Thyroid gland (tissue), 4 donors: ENCODE measurements around the gene MED20. TPM values are rescaled to one million over a fixed set of nuclear protein-coding genes. Genes with fewer than 3 reads are reported as not detected.

Experiments used
- DNase-seq, 2 donors: peaks; one replicate each; pipeline ENCODE4 v3.0.0-alpha.2; 2019
- H3K27ac ChIP-seq, 3 donors: fragments of 200-600 bp; sonication (generic); 1 replicate in 2 of 3; 2 replicates in 1 of 3; pipeline ENCODE4 v1.5.1; 2016 to 2019; ENCODE audit warnings: mild to moderate bottlenecking in 1 of 3, moderate library complexity in 1 of 3
- H3K27me3 ChIP-seq: fragments of 200-600 bp; sonication (generic); one replicate; pipeline ENCODE4 v1.5.1; 2019
- H3K36me3 ChIP-seq, 2 donors: fragments of 200-600 bp; sonication (generic); one replicate each; pipeline ENCODE4 v1.5.1; 2016 to 2019
- H3K4me1 ChIP-seq, 2 donors: fragments of 200-600 bp; sonication (generic); one replicate each; pipeline ENCODE4 v1.5.1; 2017 to 2019
- H3K4me3 ChIP-seq, 3 donors: fragments of 200-600 bp; sonication (generic); replicated peaks in 1 of 3; 1 replicate in 2 of 3; 2 replicates in 1 of 3; pipeline ENCODE4 v1.5.1; 2016; ENCODE audit warnings: mild to moderate bottlenecking in 1 of 3
- H3K9me3 ChIP-seq: fragments of 200-600 bp; sonication (generic); one replicate; pipeline ENCODE4 v1.5.1; 2017
- POLR2A ChIP-seq, 2 donors: fragments of 450-650 bp; IDR thresholded peaks; one replicate each; pipeline ENCODE4 v1.6.1; 2017; ENCODE audit warnings: antibody characterized with exemption in 2 of 2, mild to moderate bottlenecking in 2 of 2, moderate library complexity in 1 of 2
- WGBS, 2 donors: methylation state at CpG; one replicate each; pipeline ENCODE4 v1.1.5; 2017; 5-methylcytosine and 5-hydroxymethylcytosine counted together
- intact Hi-C: fragments of 100-400 bp; cut with DNase I; formaldehyde crosslinking; loops from one replicate; pipeline ENCODE4 v1.15.1; 2023
- total RNA-seq, 4 donors: library from RNA; depleted of rRNA; stranded (reverse); fragments of >200 nt; gene quantifications; one replicate each; pipeline ENCODE4 v1.2.3, GENCODE V29; 2016
- TF ChIP-seq, protein P1 (sequence below), 6 experiments: fragments of 200-600 bp in 3 of 6; fragments of 450-650 bp in 3 of 6; sonication (generic) in 3 of 6; IDR thresholded peaks; one replicate each; pipeline ENCODE4 v1.5.1; 2016 to 2019; ENCODE audit warnings: antibody characterized with exemption in 6 of 6, mild to moderate bottlenecking in 2 of 6, inconsistent platforms in 1 of 6, moderate library complexity in 1 of 6

MED20 gene
- total RNA-seq, 4 donors from 2014 or later = 20.6 to 27.1 (median 24.3) TPM

GRCh38 chr6:41914343-41914742, 6.6 kb downstream of the MED20 start:
- no peak for TF ChIP-seq POLR2A (IDR thresholded peaks at IDR 0.05)
- TF ChIP-seq, protein P1, sequence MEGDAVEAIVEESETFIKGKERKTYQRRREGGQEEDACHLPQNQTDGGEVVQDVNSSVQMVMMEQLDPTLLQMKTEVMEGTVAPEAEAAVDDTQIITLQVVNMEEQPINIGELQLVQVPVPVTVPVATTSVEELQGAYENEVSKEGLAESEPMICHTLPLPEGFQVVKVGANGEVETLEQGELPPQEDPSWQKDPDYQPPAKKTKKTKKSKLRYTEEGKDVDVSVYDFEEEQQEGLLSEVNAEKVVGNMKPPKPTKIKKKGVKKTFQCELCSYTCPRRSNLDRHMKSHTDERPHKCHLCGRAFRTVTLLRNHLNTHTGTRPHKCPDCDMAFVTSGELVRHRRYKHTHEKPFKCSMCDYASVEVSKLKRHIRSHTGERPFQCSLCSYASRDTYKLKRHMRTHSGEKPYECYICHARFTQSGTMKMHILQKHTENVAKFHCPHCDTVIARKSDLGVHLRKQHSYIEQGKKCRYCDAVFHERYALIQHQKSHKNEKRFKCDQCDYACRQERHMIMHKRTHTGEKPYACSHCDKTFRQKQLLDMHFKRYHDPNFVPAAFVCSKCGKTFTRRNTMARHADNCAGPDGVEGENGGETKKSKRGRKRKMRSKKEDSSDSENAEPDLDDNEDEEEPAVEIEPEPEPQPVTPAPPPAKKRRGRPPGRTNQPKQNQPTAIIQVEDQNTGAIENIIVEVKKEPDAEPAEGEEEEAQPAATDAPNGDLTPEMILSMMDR (IDR thresholded peaks at IDR 0.05) = no peak
- WGBS, 2 donors = 86% methylated on average over 2 of the region's 2 CpGs
- intact Hi-C loops = no loop called here
- no peak for DNase-seq
- H3K9me3 ChIP-seq = no peaks in the 10 kb centered on the region
- no peaks in the 10 kb centered on the region for H3K27me3 ChIP-seq
- H3K4me1 ChIP-seq = no peaks in the 10 kb centered on the region
- H3K36me3 ChIP-seq = peaks cover 14 to 24% of the 10 kb centered on the region in 2 donors
- H3K4me3 ChIP-seq = no peak overlapping the region
- H3K27ac ChIP-seq = no peak overlapping the region

DNA sequence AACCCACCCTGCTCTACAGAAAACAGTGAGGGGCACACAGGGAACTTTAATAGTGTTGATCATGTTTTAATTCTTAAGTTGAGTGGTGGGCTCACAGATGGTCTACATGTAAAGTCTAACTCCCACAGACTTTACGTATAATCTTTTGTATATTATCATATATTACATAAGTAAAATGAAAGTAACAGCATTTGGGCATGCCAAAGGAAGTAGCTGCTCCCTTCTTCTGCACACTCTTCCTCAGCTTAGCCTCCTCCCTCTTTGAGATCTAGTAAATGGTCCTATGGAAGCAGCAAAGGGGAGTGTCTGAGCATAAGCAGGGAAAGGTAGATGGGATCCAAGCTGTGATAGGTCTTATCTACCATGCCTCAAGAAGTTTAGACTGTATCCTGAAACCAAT, 11.2 kb downstream of the MED20 start:
- no peaks in the 10 kb centered on the region for H3K9me3 ChIP-seq
- H3K4me3 ChIP-seq = no peak overlapping the region
- TF ChIP-seq POLR2A (IDR thresholded peaks at IDR 0.05) = no peak
- TF ChIP-seq, protein P1 (IDR thresholded peaks at IDR 0.05) = no peak
- no peaks in the 10 kb centered on the region for H3K4me1 ChIP-seq
- peaks cover 44 to 47% of the 10 kb centered on the region in 2 donors for H3K36me3 ChIP-seq
- H3K27ac ChIP-seq = no peak overlapping the region
- intact Hi-C loops = no loop called here
- DNase-seq = no peak
- H3K27me3 ChIP-seq = no peaks in the 10 kb centered on the region
- 92 to 100% methylated on average over 1 of the region's 1 CpG for WGBS, 2 donors

DNA sequence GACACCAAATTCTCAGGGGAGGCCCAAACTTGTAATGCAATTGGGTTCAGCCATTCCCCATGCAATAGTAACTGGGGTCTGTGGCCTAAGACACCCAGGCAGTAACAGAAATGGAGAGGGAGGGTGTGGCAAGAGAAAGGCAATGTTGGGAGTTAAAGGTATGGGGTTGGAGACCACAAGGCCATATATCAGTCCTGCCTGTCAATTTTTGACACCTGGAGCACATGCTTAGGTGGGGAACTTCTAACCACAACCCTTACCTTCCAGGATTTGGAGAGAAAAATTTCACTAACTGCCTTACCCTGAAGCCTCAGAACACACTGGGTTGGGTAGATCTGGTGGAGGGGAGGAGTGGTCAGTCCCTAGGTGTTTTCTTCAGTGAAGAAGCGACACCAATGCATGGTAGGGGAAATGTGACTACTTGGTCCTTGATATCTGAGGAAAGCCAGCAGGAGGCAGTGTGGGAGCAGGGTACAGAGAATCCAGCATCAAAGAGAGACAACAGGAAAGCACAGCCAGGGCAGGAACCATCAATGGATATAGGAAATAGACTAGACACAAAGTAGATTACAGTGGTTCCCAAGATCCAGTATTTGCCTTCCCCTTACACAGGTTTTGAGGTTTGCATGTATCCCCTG, 18.9 kb downstream of the MED20 start:
- Histone ChIP-seq H3K4me1 (no peaks in the 10 kb centered on the region), H3K27me3 (no peaks in the 10 kb centered on the region), H3K27ac (no peak overlapping the region), H3K9me3 (no peaks in the 10 kb centered on the region), H3K4me3 (no peak overlapping the region), H3K36me3 (peaks cover 16 to 22% of the 10 kb centered on the region in 2 donors)
- TF ChIP-seq POLR2A (IDR thresholded peaks at IDR 0.05) = no peak
- TF ChIP-seq, protein P1 (IDR thresholded peaks at IDR 0.05) = peak in 2 of 6 experiments; percentile 16
- intact Hi-C loops = no loop called here
- DNase-seq = peak; percentile 13 to 15
- WGBS, 2 donors = 100% methylated on average over 1 of the region's 1 CpG

GRCh38 chr6:41900861-41901260, 20.1 kb downstream of the MED20 start:
- intact Hi-C loops = no loop called here
- 85 to 89% methylated on average over 1 of the region's 1 CpG for WGBS, 2 donors

GRCh38 chr6:41896281-41896680, 24.7 kb downstream of the MED20 start:
- no peak for DNase-seq
- 52 to 60% methylated on average over 3 of the region's 3 CpGs for WGBS, 2 donors
- H3K36me3 ChIP-seq = no peaks in the 10 kb centered on the region
- peak overlapping the region in 1 of 3 donors; percentile 49 for H3K4me3 ChIP-seq
- H3K27me3 ChIP-seq = no peaks in the 10 kb centered on the region
- intact Hi-C loops = no loop called here
- no peak for TF ChIP-seq POLR2A (IDR thresholded peaks at IDR 0.05)
- TF ChIP-seq, protein P1 (IDR thresholded peaks at IDR 0.05) = no peak
- peaks cover 9 to 16% of the 10 kb centered on the region in 2 donors for H3K4me1 ChIP-seq
- H3K27ac ChIP-seq = peak overlapping the region in 1 of 3 donors; percentile 65
- no peaks in the 10 kb centered on the region for H3K9me3 ChIP-seq

More at GRCh38 chr6:41900861-41901260, 20.1 kb downstream of the MED20 start:
- Histone ChIP-seq H3K27ac (no peak overlapping the region), H3K4me1 (peaks cover 4 to 5% of the 10 kb centered on the region in 2 donors), H3K27me3 (no peaks in the 10 kb centered on the region), H3K36me3 (peaks cover 4 to 11% of the 10 kb centered on the region in 2 donors), H3K4me3 (no peak overlapping the region), H3K9me3 (no peaks in the 10 kb centered on the region)
- no peak for DNase-seq
- TF ChIP-seq POLR2A (IDR thresholded peaks at IDR 0.05) = no peak
- TF ChIP-seq, protein P1 (IDR thresholded peaks at IDR 0.05) = no peak
